HG03571 (cell line): ENCODE results near the gene MYL3.

Experiments used
- ATAC-seq: cut with Tn5 transposase; IDR thresholded peaks from one replicate; pipeline ENCODE4 v1.9.1; 2021; ENCODE audit not compliant: unreplicated experiment

Gene MYL3

GRCh38 chr3:46866032-46866595 lies 2.9 kb upstream of the MYL3 start:
- no peak for ATAC-seq

DNA sequence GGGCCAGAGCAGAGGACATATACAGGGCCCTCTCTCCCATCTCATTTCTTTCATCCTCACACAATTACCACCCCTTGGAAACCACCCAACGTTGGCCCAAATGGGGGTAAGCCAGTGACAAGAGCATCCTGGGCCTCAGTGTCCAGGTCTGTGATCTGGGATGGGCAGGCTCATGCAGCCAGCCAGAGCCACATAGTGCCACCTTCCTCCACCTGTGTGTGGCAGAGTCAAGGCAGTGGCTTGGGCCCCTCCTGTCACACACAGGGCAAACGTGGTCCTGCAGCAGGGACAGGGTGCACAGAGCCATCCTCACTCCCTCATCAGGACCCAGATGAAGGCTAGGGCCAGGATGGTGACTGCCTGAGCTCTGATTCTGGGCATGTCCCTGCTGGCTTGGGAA lies 2.3 kb upstream of the MYL3 start:
- no peak for ATAC-seq

DNA sequence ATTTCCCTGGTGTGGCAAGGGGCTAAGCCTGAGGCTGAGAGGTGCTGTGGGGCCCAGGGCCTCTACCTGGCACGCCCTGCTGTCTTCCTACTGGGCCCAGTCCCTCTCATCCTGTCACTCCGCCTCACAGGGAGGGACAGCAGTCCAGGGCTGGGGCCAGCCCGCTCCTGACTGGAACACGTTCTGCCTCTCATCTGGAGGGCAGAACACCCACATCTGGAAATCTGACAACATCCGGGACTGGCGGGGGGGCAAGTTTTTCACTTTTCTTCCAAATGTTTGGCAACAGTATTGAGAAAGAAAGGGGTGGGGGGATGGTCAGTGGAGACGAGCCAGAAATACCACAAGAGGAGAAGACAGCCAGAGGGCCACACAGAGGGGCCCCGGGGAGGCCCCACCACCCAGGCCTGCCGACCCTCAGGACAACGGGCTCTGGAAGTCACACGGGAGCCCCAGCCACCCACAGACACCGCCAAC lies 1.8 kb upstream of the MYL3 start:
- ATAC-seq = no peak

DNA sequence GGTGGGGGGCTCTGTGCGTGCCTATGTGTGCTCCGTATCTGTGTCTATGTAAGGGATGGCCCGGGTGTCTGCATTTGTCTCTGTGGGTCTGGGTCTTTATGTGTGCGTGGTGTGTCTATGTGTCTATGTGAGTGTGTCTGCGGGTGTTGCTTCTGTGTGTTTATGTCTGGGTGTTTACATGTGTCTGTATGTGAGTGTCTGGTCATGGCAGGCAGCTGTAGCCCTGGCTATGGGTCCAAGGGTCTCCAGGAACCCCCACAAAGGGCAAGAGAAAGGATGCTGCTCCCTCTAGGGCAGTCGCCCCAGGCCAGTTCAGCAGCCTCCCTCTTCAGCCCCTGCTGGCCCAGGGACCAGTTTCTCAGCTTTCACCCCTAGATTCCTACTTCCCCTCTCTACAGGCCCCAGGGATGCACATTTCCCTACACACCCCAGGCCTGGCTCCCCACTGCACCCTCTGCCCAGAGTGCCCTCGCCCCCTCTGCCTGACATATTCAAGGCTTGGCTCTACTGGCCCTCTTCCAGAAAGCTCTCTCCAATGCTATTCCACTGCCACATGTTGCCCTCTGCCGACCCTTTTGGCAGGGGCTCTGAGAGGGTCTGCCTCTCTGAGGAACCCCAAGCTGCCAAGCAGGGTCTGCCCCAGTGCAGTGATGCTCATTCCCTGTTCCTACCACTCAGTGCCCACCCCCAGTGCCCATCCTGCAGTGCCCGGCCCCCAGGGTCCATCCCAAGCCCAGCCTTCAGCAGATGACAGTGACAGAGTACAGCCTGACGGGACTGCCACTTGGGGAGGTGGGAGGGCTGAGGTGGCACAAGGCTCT lies 1.0 kb upstream of the MYL3 start:
- ATAC-seq = no peak

- no peak for ATAC-seq
These were observed 747 bp downstream of the MYL3 start for GRCh38 chr3:46862369-46863025.

DNA sequence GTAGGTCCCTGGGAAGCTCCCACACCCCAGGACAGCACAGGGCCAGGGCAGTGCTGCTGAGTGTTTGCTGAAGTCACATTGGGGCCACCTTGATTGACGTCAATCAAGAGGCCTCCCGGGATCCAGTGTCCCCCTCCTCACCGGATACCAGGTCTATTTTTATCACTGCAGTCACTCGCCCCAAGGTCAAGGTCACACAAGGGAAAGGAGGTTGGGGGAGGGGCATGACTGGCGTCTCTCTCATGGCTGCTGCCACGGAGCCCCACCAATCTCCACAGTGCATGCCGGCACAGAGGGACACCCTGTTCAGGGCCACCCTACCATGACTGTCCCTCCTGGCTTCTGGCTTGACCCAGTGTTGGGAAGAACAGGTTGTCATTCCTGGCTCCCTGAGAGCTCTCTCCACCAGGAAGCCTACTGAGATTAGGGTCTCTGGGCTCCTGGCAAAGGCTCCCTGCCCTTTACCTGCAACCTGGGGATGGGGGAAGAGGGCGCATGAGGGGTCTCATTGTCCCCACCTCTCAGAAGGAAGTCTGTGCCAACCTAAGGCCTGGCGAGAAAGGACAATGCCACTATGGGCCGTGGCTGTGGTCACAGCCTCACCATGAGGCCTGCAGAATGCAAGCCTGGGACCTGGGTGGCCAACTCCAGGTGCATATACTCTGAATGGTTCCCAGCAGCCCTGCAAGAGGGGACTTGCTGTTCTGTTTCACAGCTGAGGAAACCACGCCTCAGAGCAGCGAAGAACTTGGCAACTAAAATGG lies 1.5 kb downstream of the MYL3 start:
- ATAC-seq = no peak

DNA sequence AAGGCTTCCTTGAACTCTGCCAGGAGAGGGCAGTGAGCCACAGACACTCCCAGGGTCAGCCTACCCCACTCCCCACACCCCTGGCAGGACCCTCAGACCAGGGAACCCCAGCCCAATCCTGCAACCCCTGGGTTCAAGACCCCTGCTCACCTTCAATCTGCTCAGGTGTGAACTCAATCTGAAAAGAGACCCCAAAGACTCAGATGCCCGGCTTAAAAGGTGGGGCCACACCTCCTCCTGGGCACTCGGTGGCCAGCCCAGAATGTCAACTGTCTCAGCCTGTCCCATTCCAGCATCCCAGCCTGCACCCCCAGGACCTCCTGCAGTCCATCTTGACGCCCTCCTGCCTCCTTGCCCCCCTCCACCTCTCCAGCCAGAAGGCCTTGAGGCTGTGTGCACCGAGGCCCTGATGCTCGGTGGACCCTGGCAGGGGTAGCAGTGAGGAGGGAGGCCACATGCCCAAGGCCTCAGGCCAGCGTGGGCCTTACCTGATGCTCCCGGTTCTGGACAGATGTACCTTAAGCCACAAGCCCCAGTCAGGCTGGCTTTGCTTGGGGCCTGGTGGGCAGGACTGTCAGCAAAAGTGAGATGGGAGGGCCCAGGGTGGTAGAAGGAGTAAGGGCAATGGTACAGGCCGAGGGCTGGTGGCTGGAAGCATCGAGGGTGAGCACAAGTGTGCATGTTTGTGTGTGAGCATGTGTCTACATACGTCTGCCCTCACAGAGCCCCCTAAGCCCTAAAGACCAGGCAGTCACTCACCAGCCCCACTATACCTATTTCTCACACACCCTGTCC lies 2.2 kb downstream of the MYL3 start:
- no peak for ATAC-seq

DNA sequence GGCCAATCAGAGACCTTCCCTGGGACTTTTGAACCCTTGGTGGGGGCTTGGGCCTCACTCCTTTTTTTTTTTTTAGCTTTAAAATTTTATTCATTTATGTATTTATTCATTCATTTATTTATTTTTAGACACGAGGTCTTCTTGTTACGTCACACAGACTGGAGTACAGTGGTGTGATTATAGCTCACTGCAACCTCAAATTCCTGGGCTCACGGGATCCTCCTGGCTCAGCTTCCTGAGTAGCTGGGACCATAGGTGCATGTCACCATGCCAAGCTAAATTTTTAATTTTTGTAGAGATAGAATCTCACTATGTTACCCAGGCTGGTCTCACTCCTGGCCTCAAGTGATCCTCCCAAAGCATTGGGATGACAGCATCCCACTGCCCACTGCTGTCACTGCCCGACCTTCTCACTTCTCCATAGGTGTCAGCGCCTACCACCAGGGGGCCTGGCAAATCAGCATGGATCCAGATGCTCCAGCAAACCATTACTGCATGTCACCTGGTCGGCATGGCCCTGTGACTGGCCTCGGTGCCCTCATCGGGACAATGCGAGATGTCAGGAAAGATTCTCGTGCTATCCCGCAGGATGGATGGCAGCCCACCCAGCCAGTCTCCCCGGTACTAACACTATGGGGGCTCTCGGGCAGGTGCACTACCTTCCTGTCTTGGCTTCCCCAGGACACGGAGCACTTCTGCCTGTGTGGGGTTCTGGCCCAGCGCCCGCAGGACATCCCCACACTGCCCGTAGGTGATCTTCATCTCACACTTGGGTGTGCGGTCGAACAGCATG lies 3.0 kb downstream of the MYL3 start:
- no peak for ATAC-seq

DNA sequence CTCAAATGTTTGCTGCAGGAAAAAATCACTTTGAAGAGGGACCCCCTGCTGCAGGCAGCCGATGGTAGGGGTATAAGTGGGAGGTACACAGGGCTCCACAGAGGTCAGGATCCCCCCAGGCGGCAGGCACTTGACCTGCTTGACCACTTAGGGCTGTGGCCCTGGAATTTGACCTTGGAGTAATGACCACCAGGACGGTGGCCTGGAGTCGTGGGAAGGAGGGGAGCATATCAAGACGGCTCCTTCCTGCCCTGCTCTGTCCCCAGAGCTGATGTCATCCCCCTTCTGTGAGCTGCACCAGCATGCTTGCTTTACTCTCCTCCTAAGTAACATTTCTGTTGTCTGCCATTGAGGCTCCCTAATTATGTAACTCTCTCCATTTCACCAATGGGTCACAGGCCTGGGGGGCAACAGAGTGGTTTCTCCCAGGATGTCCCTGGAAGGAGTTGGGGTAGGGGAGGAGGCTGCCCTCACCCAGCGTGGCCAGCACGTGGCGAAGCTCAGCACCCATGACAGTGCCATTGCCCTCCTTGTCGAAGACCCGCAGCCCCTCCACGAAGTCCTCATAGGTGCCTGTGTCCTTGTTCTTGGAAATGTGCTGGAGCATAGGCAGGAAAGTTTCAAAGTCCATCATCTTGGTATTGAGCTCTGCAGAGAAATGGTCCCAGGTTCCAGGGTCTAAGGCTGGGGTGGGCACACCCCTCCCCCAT lies 4.1 kb downstream of the MYL3 start:
- no peak for ATAC-seq

DNA sequence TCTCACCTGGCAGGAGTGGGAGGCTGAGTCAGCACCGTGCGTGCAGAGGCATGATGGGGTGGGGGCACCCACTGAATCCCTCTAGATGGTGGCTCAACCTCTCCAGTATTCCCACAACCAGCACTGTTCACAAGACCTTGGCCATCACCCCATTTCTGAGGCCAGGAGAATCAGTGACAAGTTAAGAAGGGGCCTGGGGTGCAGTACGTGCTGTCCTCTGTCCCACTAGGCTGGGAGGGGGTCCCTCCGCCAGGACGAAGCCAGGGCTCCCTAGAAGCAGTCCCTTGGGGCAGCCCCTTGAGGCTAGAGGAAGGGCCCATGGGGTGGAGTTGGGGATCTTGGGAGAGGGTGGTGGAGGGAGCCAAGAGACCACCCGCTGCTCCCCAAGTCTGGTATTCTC lies 4.8 kb downstream of the MYL3 start:
- no peak for ATAC-seq

- ATAC-seq = no peak
These were observed 5.5 kb downstream of the MYL3 start for GRCh38 chr3:46857485-46858341.

DNA sequence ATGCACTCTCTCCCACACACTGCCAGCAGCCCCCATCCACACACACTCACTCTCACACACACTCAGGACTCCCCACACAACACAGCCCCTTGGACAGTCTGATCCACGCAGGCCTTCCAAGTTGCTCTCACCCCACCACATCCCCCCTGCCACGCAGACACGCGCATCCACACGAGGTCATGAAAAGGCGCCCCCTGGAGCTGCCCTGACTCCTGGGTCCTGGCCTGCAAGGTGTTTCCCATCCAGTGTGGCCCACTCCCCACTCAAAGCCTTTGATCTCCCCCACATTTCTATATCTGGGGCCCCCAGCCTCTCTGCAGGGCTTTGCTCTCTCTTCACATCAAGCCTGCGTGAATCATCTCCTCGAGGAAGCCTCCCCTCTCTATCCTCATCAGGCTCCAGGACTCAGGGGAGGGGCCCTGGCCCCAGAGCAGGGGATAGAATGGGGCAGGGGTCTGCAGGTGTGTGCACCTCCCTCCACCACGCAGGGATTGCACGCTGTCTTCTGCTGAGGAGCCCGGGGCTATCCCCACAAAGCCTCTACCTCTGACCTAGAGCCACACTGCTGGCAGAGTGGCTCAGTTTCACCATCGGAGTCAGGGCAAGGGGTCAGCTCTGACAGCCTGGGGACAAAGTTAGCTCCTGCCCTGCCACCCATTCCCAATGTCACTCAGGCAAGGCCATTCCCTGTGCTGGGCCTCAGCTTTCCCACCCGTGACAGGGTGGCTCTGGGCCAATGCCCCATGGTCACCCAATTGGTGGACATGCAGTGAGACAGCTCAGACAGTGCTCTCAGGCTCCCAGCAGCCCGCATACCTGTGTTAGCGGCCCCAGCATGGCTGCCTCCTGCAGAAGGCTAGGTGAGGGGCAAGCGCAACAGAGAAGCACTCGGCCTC lies 6.4 kb downstream of the MYL3 start:
- ATAC-seq = no peak

GRCh38 chr3:46854555-46854991 lies 8.7 kb downstream of the MYL3 start:
- ATAC-seq = no peak

- no peak for ATAC-seq
These were observed 9.5 kb downstream of the MYL3 start for GRCh38 chr3:46853441-46854415.

GRCh38 chr3:46852839-46853355 lies 10.3 kb downstream of the MYL3 start:
- no peak for ATAC-seq

DNA sequence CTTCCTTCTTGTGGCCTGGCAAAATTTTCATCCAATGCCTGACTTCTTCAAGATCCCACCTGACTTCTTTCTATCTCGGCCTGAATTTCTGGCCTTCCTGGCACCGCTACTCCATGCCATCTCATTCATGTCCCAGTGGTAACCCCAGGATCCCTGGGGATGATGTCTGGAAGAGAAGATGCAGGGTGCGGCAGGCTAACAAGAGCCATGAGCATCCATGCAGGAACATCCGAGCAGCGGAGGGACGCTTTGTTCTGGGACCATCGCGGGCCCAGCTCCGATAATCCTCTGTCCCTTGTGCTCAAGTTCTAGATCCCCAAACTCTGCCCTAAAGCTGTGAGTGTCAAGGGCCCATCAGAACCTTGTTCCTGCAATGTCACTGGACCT lies 10.9 kb downstream of the MYL3 start:
- ATAC-seq = no peak
